HG03175 (cell line): ENCODE data around the gene ASAP2.

Experiments
- ATAC-seq: cut with Tn5 transposase; IDR thresholded peaks from one replicate; pipeline ENCODE4 v1.9.1; 2021; ENCODE audit warnings: mild to moderate bottlenecking, moderate library complexity; ENCODE audit not compliant: unreplicated experiment

The ASAP2 gene

DNA sequence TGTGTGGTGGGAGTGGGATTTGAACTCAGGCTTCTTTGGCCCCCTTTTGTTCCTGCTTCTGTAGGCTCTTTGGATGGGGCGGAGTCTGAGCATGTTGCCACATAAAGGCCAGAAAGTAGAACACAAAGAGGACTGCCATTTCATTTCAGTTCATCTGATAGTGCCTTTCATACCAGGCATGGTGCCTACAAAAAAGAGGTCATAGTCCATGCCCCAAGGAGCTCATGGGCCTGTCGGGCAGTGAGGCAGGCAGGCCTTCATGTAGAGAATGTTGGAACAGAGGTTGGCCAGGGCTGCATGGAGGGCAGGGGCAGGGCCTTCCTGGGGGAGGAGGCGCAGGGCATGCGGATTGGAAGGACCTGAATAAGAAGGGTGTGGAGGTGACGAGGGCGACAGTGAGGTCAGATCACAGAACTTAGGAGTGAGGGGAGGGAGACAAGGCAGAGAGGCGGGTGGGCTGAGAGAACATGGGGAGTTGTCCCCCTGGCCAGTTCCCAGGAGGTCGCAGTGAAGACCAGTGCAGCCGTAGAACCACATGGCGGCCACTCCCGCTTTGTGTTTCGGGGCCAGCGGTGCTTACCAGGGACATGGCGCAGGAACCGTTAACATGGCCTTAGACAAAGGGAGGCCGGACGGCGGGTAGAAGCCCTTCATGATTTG lies 167.6 kb downstream of the ASAP2 start:
- no peak for ATAC-seq

DNA sequence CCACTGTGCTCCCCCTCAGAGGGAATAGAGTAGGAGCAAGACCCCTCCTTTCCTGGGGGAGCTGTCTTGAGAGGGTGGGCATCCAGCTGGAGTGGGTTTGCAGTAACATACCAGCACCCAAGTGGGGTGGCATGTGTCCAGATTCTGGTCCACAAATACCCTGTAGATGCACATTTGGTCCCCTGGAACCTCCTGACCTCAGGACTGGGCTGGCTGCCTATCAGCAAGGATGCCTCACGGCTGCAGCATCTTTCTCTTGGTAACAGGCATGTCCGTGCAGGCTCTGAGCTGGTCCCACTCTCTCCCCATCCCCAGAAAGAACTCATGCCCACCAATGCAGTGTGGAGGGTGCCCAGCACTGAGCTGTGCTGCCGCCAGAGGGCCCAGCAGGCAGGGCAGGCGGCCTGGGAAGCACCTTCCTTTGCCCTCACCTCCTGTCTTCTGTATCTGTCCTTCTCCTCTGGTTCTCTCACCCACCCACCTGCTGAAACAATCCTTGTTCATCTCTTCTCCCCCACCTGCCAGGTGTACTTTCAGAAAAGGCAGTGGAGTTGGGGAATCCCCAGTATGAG lies 169.3 kb downstream of the ASAP2 start:
- no peak for ATAC-seq

DNA sequence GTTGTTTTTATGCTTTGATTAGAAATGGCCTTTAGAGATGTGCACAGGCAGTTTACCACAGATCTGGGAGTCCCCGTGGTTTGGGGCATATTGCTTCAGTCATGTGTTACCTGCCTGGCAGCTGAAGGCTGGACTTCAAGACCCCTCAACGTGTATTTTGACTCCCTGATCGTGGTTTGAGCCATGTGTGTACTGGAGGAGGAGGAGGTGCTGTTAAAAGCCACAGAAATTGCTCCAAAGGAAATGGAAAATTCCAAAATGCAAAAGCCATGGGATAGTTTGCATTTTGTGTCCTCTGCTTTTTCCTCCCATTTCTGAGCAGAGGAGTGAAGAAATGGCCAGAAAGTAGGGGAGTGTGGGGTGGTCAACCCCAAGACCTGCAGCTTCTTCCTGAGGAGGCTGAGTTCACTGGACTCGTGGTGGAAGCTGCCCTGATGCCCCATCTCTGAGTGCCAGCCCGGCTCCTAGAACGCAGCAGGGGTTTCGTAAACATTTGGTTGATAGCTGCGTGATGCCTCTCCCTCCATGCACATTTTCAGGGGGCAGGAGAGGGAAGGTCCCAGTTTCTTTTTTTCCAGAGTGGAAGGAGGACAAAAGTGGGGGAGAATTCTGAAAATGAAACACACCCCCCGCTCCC lies 171.0 kb downstream of the ASAP2 start:
- no peak for ATAC-seq

DNA sequence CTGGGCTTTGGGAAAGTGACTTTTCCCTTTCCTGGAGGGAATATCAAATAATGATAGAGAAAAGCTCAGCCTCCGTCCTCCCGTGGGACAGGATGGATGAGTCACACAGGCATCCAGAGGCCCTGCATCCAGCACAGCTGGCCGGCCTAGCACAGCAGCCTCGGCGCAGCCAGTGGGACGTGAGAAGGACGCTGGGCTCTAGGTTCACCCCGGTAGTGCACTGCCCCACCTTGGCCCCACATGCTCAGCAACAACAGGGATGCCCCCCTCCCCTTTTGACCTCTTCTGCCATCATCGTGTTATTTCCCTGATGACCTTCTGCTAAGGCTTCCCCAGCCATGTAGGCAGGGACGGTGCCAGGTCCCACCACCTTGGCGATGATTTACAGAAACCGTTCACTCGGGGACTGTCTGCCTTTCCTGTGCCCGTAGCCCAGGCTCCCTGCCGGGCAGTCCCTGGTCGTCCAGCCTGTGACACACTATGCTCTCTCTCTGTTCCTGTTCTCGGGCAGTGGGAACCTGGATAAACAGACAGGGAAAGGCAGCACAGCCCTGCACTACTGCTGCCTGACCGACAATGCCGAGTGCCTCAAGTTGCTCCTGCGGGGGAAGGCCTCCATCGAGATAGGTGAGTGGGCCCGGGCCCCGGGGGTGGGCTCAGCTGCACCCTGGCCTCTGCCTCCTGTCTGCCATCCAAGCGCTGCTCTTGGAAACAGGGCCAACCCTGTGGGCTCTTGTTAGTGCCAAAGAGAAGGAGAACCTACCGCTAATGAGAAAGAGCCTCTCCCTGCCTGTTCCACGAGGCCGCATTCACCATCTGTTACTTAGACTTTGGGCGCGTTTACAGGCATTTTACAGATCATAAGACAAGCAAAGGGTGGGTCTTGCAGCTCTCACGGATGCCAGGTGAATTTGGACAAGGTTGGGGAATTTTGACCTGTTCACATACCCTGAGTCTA lies 172.1 kb downstream of the ASAP2 start:
- no peak for ATAC-seq

DNA sequence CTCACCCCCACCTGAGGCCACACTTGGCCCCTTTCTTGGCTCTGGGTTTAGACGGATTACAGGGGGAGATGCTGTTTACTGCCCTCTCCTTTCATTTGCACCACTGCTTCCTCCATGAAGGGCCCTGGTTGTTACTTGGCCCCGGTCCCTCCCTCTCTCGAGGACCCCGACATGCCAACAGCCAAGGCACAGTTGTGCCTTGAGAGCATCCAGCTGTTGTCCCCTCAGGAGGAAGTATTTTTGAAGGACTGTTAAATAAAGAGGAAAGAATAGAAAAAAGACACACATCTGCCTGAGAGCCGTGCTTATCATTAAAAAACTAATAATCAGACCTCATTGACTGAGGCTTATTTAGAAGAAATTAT lies 172.8 kb downstream of the ASAP2 start:
- ATAC-seq = no peak

DNA sequence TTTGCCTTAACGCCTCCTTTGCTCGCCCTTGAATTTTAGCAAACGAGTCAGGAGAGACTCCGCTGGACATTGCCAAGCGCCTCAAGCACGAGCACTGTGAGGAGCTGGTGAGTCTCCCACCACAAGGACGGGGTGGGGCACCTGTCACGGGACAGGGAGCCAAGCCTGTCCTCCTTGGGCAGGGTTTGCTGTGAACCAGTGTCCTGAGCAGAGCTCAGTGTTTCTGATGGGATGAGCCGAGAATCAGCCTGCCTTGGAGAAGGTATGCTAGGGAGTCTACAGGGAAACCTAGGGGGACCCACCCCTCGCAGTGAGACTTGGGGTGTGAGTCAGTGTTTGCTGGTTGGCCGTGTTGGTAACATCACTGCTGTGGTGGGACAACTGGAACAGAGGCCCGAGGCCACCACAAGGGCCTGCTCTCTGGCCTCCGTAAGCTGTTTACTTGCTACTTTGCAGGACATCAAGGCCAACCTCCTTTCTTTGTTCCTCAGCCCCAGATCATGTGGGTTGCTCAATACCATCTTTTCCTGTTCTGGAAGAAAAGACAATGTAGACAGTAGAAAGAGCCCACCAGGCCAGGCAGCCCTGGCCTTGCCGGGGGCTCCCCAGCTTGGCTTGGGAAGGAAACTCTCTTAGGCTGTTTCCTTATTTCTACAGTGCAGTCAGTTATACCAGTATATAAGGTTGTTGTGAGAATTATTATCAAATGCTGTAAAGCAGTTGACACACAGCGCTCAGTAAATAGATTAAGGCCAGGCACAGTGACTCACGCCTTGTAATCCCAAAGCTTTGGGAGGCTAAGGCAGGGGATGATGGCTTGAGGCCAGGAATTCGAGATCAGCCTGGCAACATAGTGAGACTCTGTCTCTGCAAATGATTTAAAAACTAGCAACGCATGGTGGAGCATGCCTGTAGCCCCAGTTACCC lies 174.4 kb downstream of the ASAP2 start:
- ATAC-seq = no peak

DNA sequence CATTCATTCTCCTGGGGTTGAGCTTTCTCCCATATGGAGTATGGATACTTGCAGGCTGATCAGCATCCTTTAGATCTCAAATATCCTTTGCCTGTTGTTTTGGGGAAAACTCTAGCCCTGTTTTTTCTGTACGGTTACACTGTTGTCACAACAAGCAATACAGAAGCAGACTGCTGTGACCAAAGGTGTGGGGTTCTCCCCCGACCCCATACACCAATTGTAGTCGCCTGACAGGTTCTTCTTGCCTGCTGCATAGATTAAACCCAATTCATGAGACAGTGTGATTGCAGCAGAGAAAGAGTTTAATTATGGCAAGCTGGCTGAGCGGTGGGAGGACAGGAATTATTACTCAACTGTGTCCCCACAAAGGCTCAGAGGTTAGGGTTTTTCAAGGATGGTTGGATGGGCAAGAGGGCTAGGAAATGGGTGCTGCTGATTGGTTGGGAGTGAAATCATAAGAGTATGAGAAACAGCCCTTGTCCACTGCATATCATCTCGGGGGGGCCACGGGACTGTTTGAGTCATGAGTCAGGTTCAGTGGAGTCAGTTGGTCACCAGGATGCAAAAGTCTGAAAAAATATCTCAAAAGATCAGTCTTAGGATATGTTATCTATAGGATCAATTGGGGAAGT lies 176.1 kb downstream of the ASAP2 start:
- no peak for ATAC-seq

DNA sequence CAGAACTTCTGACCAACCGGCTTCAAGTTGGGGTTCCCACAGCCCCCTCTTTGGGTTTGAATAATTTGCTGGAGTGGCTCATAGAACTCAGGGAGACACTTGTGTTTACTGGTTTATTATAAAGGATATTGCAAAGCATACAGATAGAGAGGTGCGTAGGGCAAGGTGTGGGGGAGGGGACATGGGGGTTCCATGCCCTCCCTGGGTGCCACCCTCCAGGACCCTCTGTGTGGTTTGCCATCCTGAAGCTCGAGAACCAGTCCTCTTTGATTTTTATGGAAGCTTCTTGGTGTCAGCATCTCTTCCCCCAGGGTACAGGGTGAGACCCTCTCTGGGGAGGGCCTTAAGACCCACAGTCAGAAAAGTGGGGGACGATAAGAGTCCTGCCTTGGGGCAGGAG lies 177.9 kb downstream of the ASAP2 start:
- ATAC-seq = no peak

DNA sequence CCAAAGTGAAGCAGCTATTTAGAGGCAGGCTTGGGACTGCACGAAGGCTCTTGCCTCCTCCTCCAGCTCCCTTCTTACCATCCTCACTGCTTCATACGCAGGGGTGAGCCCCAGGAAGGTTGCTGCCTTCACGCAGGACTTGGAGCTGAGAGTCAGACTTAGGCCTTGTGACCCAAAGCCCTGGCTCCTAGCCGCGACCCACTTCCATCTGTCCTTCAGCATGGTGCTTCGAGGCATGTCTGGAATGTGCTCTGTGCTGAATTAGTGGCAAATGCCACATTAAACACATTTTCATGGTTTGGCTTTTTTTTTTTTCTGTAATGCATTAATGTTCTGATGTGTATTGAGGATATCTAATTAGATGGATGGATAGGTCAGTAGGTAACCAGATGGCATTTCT lies 179.2 kb downstream of the ASAP2 start:
- ATAC-seq = no peak

DNA sequence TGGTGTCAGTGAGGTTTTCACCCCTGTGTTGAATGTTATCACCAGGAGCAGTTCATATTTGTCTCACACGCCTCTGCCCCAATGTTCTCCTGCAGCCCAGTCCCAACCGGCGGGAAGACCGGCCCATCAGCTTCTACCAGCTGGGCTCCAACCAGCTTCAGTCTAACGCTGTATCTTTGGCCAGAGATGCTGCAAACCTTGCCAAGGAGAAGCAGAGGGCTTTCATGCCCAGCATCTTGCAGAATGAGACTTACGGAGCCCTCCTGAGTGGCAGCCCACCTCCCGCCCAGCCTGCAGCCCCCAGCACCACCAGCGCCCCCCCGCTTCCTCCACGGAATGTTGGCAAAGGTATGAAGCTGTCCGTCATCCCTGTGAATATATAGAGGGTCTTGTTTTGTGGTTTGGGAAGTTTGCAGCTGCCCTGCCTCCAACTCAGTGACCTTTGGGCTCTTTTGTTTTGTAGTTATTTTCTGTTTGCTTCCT lies 181.6 kb downstream of the ASAP2 start:
- ATAC-seq = no peak

DNA sequence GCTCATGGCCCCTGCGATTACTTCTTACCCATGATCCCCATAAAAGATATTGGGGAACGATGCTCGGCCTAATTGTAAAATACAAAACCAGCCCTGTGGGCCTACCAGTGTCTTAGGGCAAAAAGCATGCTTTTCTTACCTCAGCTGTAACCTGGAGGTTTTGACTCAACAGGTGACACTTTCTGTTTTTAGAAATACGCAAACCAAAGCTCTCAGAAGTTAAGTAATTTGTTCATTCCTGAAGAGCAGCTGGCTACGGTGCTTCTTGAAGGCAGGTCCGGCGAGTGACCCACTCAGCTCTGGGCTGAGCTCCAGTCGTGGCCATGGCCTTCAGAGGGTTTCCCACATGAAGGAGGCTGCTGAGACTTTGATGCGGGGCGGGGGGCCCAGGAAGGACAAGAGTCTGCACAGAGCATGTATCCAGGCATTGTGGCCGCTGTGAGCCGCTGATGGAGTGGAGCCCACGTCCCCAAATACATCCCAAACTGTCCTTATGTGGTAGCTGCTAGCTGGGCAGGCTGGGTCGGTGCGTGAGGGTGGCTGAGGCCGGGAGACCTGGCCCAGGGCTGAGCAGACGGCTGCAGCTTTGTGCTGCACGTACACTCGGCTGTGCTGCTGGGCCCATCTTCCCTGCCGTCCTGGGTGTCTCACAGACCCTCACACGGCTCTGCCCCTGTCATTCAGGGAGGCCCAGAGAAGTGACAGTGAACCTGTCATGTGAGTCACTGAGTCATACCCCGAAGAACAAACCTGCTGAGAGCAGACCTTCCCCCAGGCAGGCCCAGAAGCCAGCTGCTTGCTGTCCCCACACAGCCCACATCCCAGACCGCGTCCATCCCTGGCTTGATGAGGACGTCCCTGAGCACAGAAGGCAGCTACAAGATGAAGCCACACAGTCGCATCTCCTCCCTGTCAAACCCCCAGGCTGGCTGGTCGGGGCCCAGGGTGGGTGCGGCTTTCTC lies 182.6 kb downstream of the ASAP2 start:
- no peak for ATAC-seq

DNA sequence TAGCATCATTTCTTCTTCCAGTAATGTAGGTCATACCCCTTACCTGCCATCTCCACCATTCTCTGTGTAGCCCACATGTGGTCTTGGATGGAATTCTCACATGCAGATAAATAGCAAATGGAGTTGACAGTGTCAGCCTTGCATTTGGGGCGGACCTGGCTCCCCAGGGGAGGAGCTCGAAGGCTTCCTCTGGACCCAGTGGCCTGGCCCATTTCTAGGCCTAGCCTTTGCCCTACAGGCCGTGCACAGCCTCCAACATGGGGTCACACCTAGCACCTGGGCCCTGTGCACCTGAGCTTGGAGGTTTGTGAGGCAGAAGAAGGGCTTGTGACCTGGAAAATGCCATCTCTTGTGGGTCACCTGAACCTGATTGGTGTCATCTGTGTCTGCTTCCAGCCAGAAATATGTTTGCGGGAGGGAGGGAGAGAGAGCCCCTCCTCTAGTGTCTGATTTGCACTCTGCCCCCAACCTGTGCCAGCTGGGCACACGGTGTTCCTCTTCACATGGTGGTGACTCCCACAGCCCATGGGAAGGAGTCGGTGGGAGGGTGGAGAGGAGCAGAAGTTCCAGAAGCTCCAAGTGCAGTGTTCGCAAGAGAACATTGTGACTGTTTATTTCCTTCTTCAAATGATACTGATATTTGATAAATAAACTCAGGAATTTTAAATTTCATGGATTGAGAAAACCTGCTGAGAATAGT lies 183.7 kb downstream of the ASAP2 start:
- ATAC-seq = no peak

DNA sequence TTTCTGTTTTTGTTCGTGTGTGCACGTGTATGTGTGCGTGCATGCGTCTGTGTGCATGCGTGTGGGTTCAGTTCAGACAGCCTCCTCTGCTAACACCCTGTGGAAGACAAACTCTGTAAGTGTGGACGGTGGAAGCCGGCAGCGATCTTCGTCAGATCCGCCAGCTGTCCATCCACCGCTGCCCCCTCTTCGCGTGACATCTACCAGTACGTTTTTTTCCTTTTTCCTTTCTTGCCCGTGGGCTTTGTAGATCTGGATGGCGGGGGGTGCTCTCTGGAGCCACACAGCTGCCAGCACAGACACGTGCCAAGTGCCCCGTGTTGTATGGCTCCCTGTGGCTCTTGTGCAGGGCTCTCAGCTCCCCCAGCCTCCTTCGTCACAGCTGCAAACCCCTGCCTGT lies 184.4 kb downstream of the ASAP2 start:
- ATAC-seq = no peak

DNA sequence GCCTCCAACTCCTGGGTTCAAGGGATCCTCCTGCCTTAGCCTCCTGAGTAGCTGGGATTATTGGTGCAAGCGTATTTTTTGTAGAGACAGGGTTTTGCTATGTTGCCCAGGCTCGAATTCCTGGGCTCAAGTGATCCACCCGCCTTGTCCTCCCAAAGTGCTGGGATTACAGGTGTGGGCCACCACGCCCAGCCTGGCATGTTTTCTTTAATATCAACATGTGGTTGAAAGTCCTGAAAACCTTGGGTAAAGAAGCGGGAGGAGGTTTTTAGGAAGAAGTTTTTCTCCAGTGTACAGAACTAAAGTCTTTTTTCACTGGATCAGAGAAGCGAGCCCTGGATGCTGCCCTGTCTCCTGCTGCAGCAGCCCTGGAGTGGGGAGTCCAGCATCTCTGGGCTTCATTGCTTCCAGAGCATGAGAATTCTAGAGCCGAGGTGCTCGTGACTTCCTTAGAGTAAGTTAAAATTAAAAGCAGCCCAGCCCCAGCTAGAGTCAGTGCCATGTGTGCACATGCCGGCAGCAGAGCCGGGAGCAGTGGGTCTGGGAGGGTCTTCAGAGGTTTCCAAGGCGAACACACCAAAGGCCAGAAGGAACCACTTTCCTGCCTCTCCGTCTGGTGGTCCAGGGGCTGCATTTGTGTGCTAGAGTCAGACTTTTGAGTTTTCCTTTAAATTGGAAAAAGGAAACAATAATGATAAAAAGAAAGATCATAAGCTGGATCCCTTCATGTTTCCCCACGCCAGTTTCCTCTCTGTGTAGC lies 185.5 kb downstream of the ASAP2 start:
- no peak for ATAC-seq

DNA sequence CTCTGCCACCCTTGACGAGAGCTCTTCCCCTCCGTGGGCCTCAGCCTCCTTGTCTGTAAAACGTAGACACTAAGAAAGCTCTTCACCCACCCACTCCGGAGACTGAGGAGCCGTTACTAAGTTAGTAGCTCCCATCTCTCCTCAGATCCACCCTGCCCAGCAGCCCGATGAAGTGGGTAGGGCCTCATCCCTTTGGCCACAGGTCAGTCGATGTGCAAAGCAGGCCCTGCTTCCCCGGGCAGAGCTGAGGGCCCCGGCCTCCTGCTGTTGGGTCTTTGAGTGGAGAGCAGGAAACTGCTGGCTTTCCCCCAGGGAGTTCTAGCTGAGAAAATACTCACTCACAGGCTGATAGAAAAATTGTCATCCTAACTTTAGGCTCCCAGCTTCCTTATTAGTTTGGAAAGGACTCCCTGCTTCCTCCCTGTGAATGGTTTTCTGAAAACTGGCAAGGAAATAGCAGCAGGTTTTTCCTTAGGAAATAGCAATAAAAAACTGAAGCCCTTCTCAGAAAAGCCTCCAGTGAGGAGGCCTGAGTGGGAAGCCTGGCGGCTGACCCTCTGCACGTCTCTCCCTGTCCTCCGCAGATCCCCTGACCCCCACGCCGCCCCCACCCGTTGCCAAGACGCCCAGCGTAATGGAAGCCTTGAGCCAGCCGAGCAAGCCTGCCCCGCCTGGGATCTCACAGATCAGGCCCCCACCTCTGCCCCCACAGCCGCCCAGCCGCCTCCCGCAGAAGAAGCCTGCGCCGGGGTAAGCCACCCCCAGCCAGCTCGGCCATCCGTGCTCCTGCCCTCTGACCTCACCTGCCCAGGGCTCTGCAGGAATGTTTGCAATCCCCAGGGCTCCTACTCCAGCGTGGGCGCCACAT lies 186.5 kb downstream of the ASAP2 start:
- no peak for ATAC-seq

DNA sequence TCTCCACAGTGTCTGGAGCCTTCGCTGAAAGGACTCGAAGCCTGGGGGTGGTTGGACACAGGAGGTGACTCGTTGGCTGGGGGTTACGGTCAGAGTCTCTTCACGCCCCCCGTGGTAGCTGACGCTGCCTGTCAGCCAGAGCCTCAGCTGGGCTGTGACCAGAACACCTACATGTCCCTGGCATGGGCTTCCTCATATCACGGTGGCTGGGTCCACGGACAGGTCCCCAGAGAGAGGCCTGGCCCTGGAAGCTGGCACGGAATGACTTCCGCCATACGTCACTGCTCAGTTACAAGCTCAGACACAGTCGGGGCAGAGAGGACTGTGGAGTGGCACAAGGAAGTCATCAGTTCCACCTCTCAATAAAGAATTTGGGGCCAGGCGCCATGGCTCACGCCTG lies 188.2 kb downstream of the ASAP2 start:
- ATAC-seq = no peak
